BE2C (cell line): ENCODE measurements around the gene RICTOR.

ENCODE experiments used
- DNase-seq: peaks from one replicate; pipeline ENCODE4 v3.0.0-alpha.2; 2020
- H3K27me3 ChIP-seq: fragments of 250-450 bp; sonication (Bioruptor Pico); 2 replicates; pipeline ENCODE4 v1.5.1; 2020; ENCODE audit warnings: mild to moderate bottlenecking
- H3K36me3 ChIP-seq: fragments of 250-450 bp; sonication (Bioruptor Pico); 2 replicates; pipeline ENCODE4 v1.5.1; 2020; ENCODE audit warnings: mild to moderate bottlenecking
- H3K4me1 ChIP-seq: fragments of 250-450 bp; sonication (Bioruptor Pico); 2 replicates; pipeline ENCODE4 v1.5.1; 2020
- H3K4me3 ChIP-seq: 2 replicates; pipeline ENCODE4 v1.5.1; 2011; ENCODE audit warnings: low read depth, low read length
- H3K9me3 ChIP-seq: fragments of 250-450 bp; sonication (Bioruptor Pico); 2 replicates; pipeline ENCODE4 v1.5.1; 2020
- TF ChIP-seq, protein P1 (sequence below): IDR thresholded peaks from 2 replicates; pipeline ENCODE4 v1.5.1; 2012; ENCODE audit warnings: mild to moderate bottlenecking, low read depth, low read length

RICTOR gene

GRCh38 chr5:38961691-38962090 lies 112.5 kb downstream of the RICTOR start:
- H3K4me1 ChIP-seq: no peaks in the 10 kb centered on the region
- no peaks in the 10 kb centered on the region for H3K9me3 ChIP-seq
- H3K4me3 ChIP-seq: no peak overlapping the region
- no peak for DNase-seq
- no peaks in the 10 kb centered on the region for H3K27me3 ChIP-seq
- TF ChIP-seq, protein P1, sequence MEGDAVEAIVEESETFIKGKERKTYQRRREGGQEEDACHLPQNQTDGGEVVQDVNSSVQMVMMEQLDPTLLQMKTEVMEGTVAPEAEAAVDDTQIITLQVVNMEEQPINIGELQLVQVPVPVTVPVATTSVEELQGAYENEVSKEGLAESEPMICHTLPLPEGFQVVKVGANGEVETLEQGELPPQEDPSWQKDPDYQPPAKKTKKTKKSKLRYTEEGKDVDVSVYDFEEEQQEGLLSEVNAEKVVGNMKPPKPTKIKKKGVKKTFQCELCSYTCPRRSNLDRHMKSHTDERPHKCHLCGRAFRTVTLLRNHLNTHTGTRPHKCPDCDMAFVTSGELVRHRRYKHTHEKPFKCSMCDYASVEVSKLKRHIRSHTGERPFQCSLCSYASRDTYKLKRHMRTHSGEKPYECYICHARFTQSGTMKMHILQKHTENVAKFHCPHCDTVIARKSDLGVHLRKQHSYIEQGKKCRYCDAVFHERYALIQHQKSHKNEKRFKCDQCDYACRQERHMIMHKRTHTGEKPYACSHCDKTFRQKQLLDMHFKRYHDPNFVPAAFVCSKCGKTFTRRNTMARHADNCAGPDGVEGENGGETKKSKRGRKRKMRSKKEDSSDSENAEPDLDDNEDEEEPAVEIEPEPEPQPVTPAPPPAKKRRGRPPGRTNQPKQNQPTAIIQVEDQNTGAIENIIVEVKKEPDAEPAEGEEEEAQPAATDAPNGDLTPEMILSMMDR: no peak
- H3K36me3 ChIP-seq: peaks cover 22% of the 10 kb centered on the region

GRCh38 chr5:38953426-38954012 lies 120.7 kb downstream of the RICTOR start:
- H3K4me1 ChIP-seq: no peaks in the 10 kb centered on the region
- DNase-seq: no peak
- no peaks in the 10 kb centered on the region for H3K27me3 ChIP-seq
- H3K9me3 ChIP-seq: no peaks in the 10 kb centered on the region
- H3K4me3 ChIP-seq: no peak overlapping the region
- TF ChIP-seq, protein P1: no peak
- H3K36me3 ChIP-seq: peaks cover 27% of the 10 kb centered on the region

DNA sequence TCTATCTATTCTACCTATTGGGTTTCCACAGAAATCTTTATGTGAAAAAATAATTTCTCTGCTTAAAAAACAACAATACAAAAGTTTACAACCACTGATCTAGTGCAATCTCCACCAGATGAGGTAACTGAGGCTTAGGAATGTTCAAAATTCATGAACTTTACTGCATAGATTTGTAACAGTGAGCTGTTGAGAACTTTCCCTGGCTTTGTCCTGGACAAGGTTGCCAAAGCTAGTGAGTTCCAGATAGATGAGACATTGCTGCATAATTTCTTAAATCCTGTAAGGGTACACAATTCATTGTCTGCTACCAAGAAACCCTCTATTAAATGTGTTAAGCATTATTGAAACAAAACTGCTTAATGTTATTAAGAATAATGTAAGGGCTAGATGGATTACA lies 125.7 kb downstream of the RICTOR start:
- no peak for DNase-seq
- peaks cover 30% of the 10 kb centered on the region for H3K36me3 ChIP-seq
- no peak overlapping the region for H3K4me3 ChIP-seq
- TF ChIP-seq, protein P1: no peak
- no peaks in the 10 kb centered on the region for H3K27me3 ChIP-seq
- no peaks in the 10 kb centered on the region for H3K9me3 ChIP-seq
- no peaks in the 10 kb centered on the region for H3K4me1 ChIP-seq

DNA sequence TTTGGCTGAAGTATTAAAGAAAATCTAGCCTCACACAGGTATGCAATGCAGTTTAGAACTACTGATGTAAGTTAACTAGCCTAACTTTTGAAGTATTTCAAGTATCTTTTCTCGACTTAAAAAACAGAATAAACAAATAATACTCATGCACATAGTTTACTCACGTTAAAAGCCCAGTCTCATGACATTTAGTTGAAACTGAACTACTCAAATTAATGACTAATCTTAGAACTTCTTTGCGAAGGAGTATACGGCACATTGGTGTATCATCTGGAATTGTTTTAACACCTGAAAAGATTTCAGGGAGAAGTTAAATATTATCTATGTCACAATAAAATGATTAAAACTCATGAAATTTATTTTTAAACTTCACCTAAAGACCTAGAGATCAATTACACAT lies 129.9 kb downstream of the RICTOR start:
- no peak for DNase-seq
- Histone ChIP-seq H3K4me1 (no peaks in the 10 kb centered on the region), H3K9me3 (no peaks in the 10 kb centered on the region), H3K36me3 (peaks cover 23% of the 10 kb centered on the region), H3K4me3 (no peak overlapping the region), H3K27me3 (no peaks in the 10 kb centered on the region)
- TF ChIP-seq, protein P1: no peak

GRCh38 chr5:38941912-38942311 lies 132.3 kb downstream of the RICTOR start:
- TF ChIP-seq, protein P1: no peak
- no peaks in the 10 kb centered on the region for H3K9me3 ChIP-seq
- no peaks in the 10 kb centered on the region for H3K27me3 ChIP-seq
- no peak for DNase-seq
- H3K4me3 ChIP-seq: no peak overlapping the region
- no peaks in the 10 kb centered on the region for H3K4me1 ChIP-seq
- peaks cover 13% of the 10 kb centered on the region for H3K36me3 ChIP-seq

GRCh38 chr5:38940230-38940858 lies 133.9 kb downstream of the RICTOR start:
- Histone ChIP-seq H3K4me1 (no peaks in the 10 kb centered on the region), H3K4me3 (no peak overlapping the region), H3K36me3 (peaks cover 11% of the 10 kb centered on the region), H3K27me3 (no peaks in the 10 kb centered on the region), H3K9me3 (no peaks in the 10 kb centered on the region)
- no peak for DNase-seq
- TF ChIP-seq, protein P1: no peak
